Nucleus accumbens (tissue), 56 donors: ENCODE data around the gene ZNF584.
"Not testable (repeated sequence)": the region's sequence is repeated elsewhere in the genome, so short reads cannot be mapped to it uniquely, and the experiment has no call there.

Experiments
- DNase-seq, 56 donors: peaks; one replicate each; lab custom pipeline; 2025; lab: John Stamatoyannopoulos, UW

The ZNF584 gene

DNA sequence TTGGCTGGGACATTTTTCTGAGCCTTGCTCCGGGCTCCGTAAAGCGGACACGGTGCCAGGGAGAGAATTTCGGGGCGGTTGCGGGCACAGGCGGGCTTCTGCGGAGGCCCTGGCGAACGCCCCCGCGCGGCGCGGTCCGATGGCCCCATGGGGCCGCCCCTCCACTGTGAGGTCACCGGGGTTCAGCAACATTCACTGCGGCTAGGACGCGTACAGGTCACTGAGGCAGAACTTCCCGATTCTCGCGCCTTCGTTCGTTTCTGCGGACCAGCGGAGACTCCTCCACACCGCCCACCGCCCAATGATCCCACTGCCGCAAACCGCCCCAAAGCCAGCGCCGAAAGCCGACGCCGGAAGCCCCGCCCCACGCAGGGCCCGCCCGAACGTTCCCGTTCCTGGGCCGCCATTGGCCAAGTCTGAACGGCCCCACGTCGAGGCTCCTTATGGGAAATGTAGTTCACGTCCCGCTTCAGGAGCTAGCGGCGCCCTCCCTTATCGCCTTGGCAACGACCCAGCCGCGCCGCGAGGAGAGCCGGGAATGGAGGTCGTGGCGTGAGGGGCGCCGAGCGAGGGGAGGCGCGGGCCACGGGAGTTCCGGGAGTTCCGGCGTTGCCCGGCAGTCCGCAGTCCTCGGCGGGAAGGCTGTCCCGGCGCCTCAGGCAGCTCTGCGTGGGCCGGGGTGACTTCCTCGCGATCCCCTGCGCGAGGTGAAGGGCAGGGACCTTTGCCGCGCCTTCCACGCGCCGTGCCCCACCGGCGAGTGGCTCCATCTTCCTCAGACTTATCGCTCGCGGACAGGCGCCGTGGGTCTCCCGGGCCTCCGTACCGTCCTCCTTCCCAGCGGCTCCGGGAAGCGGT, at the start of gene ZNF584:
ZNF584 (plus strand) TSS at position 498 of the 858 bp plus-strand sequence. CDS start 499 bp downstream, outside the sequence.
- DNase-seq = peak; percentile 49 to 98 (median 93)

DNA sequence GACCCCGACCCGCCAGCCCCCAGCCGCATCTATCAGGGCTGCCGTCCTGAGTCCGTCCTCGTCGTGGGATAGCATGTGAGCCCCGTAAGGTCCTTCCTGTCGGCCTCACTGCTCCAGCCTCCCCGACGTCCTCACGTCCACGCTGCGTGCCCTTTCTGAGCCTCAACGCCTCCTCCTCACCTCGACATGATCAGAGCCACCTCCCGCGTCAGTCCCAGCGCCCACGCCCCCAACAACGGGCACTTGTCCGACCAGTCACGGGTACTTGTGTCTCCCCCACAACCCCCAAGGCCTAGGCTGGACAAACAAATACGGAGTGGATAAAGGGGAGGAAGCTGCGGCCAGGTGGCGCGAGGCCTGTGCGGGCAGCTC, 46.6 kb upstream of the ZNF584 start:
- peak in 18 of 56 donors; percentile 30 to 75 (median 60) for DNase-seq

DNA sequence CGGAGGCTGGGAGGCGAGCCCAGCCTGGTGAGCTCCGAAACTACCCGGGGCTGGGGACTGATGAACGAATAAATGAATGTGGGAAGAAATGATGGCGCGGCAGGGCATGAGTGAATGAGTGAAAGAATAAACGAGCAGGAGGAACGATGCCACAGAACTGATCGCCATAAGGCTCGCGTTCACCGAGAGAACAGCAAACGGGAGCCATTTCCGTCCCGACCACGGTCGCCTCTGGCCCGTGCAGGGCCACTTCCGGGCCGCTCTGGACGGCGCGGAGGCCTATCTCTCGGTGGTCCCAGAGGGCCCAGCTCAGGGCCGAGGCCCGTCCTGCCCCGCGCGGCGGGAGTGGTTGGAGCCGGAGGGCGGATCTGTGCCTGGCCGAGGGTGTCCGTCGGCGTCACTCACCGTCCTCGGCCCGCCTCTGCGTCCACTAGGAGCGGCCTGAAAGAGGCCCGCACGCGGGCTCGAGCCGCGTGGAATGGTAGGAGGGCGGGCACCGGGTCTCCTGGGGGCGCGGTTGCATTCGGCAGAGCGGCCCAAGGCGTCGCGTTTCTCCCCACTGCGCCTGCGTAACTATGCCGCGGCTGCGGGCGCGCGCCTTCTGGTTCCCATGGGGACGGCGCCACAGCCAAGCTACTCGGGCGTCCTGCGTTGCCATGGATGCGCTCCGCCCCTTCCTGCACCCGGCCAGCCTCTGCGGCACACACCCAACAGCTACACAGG, 46.0 kb upstream of the ZNF584 start, which contains the start of gene ZNF497:
ZNF497 (minus strand) TSS at position 480 of the 723 bp plus-strand sequence. CDS start 5,116 bp downstream, outside the sequence.
- peak; percentile 80 to 98 (median 96) for DNase-seq

DNA sequence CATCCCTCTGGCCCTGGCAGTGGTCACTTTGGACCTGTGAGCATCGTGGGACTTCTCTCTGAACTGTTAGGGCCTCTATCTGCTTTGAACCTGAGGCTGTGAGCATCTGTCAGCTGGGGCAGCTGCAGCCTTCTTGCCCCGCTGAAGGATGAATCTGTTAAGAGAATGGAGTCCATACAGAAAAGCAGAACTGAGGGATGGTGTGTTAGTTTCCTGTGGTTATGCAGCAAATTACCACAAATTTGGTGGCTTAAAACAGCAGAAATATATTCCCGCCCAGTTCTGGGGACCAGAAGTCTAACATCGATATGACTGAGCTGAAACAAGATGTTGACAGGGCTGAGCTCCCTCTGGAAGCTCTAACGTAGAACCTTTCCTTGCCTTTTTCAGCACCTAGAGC, 44.3 kb upstream of the ZNF584 start:
- DNase-seq = no peak

DNA sequence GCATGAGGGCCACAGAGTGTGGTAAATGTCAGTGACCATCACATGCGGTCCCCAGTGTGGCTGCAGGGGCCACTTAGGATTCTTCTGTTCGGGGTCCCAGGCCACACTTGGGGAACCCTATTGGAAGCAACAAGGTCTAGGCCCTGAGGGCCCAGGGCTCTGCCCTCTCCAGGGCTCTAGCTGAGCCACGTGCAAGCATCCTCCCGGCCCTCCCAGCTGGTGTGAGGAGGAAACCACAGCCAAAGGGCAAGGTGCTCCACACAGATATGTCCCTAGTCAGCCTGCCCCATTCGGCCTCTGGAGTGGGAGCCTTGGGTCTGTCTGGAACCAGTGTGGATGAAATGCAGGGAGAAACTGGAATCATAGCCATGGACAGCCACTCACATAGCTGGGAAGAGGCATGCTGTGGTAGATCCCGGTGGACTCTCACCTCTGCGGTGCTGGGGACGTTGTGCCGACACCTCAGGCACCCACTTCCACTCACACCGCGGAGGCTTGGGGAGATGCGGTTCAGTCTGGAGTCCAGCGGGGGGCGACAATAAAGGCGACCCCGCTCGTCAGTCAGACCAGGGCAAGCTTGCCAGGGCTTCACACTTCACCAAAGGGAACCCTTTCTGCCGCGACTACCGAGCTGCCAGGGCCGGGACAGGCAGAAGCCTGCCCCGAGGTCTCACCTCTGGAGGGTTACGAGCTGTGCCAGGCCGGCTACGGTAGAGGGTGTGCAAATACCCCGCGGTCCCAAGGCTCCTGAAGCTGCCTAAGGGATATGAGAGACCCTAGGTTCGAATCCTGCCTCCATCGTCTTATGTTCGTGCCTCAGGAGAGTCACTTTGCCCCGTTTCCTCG, 41.6 kb upstream of the ZNF584 start:
- DNase-seq = no peak

DNA sequence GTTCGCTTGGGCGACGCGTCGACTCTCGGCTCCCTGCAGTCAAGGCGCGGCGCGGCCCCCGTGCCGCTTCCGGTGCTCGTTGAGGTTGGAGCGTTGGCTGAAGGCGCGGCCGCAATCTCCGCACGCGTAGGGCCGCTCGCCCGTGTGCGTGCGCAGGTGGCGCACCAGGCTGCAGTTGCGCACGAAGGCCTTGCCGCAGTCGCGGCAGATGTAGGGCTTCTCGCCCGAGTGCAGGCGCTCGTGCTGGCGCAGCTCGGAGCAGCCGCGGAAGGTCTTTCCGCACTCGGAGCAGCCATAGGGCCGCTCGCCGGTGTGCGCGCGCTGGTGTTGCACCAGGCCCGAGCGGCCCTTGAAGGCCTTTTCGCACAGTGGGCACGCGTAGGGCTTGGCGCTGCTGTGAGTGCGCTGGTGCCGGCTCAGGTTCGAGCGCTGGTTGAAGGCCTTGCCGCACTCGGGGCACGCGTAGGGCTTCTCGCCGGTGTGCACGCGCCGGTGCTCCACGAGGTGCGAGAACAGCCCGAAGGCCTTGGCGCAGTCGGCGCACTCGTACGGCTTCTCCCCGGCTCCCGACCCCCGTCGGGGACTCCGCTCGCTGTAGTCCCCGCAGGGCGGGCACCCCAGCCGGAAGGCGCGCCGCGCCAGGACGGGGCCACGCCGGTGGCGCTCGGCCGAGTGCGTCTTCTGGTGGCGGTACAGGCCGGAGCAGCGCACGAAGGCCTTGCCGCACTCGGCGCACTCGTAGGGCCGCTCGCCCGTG, 40.6 kb upstream of the ZNF584 start:
- no peak for DNase-seq

DNA sequence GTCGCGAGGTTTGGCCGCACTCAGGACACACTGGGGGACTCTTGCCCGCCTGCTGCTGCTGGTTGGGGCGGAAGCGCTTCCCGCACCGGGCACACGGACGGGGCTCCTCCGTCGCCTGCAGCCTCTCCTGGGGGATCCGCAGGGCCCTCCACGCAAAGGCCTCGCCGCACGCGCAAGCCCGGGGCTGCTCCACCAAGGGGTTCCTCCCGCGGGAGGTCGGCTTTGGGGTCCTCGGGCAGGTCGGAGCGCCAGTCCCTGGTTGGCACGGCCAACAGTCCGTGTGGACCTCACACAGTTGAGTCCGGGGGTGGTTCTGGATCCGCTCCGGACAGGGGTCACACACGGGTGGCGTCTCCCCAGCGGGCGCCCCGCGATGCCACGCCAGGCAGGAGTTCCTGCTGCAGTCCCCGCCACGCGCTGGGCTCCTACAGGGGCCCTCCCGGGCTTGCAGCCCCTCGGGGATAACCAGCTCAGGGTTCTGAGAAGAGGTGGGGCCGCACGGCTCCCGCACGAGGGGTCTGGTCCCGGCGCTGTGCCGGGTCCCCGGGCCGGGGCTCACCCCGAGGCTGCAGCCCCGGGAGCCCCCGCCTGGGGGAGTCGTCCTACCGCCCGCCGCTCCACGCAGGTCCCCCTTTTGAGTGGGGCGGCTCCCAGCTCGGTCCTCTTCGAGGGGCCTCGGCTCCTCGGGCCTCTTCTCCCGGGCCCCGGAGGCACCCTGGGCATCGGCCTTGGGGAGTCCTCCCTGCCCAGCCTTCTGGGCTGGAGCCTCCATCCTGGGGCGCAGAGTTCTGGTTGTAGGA, 39.7 kb upstream of the ZNF584 start:
- no peak for DNase-seq

DNA sequence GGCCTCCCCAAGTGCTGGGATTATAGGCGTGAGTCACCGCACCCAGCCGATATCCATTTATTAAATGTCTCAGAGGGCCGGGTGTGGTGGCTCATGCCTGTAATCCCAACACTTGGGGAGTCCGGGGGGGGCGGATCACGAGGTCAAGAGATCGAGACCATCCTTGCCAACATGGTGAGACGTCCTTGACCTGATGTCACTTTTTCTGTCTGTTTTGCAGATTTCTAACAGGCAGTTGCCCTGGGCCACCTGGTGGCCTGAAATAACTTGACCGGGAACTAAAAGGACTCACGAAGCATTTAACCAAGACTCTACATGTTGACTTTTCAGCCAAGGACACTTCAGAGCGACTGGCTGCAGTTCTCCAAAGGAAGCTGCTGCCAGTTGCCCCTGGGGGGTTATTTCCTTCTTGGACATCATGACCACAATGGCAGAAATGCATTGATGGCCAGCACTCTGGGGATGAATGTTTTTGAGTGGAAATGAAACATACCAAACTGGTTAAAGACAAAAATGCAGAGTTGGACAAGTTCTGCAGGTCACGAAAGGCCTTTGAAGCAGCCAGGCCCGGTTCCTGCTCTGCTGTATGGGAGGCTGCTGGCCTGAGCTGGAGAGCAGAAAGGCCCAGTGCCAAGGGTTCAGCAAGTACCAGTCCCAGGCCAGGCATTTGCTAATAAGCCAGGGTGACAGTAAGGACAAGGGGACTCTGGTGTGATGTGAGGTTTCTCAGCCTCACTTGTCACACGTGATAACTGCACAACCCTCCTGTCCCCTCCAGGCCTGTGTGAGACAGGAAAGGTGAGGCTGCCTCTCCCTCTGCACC, 35.9 kb upstream of the ZNF584 start:
- peak in 2 of 56 donors; percentile 8 to 14 for DNase-seq

DNA sequence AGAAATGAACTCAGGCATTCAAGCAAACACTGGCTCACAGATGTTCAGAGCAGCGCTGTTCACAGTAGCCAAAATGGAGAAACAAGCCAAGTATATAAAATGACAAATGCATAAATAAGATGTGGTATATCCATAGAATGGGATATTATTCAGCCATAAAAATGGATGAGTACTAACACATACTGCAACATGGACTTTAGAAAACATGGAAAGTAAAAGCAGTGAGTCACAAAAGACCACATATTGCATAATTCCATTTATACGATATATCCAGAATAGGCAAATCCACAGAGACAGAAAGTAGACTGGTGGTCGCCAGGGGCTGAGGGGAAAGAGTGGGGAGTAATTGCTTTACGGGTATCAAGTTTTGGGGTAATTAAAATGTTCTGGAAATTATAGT, 34.2 kb upstream of the ZNF584 start:
- no peak for DNase-seq

DNA sequence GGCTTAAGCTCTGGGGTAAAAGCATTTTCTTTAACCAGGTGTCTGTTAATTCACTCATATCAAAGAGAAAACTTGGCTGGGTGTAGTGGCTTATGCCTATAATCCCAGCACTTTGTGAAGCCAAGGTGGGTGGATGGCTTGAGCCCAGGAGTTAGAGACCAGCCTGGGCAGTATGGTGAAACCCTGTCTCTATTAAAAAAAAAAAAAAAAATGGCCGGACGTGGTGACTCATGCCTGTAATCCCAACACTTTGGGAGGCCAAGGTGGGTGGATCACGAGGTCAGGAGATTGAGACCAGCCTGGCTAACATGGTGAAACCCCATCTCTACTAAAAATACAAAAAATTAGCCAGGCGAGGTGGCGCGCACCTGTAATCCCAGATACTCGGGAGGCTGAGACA, 31.7 kb upstream of the ZNF584 start:
- not testable (repeated sequence) for DNase-seq

DNA sequence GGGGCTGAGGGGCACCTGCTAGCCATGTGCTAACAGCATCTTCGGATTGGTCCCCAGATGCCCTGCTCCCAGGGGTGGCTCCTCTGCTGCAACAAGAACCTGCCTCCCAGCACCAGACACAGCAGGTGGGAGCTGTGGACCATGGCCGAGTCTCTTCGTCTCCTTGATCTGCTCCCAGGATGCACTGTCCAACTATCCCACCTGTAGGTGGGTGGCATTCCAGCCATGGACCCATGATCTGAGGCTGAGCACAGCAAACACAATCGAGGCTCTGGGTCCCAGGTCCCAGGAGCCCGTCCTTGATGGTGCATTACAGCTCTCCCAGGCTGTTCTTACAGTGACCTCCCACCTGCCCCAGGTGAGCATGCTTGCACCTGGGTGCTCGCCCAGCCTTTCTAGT, 29.2 kb upstream of the ZNF584 start:
- DNase-seq = no peak

DNA sequence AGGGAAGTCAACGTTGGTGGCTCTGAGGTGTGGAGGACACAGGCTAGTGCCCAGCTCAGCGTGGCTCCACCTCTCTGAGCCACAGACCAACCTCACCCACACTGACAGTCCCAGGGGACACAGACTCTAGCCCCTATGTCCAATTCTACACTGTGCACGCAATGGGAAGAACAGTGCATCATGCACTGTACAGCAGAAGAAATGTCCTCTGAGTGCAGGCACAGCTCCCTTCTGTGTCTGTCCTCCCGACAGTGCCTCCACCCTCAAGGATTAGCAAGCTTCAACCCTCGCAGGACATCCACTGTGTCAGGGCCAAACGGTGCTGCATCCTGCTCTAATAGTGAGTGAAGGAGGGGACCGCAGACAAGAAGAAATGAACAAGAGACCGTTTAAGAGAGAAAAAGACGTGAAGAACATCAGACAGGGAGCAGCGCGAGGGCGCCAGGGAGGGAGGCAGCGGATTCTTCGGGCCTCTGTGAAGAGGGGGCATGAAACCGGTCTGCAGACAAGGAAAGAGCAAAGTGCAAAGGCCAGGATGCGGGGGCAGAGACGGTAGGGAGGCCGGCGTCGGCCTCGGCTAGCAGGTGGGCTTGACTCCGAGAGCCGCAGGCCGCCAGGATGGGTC, 28.3 kb upstream of the ZNF584 start:
- peak in 2 of 56 donors; percentile 64 to 82 for DNase-seq

DNA sequence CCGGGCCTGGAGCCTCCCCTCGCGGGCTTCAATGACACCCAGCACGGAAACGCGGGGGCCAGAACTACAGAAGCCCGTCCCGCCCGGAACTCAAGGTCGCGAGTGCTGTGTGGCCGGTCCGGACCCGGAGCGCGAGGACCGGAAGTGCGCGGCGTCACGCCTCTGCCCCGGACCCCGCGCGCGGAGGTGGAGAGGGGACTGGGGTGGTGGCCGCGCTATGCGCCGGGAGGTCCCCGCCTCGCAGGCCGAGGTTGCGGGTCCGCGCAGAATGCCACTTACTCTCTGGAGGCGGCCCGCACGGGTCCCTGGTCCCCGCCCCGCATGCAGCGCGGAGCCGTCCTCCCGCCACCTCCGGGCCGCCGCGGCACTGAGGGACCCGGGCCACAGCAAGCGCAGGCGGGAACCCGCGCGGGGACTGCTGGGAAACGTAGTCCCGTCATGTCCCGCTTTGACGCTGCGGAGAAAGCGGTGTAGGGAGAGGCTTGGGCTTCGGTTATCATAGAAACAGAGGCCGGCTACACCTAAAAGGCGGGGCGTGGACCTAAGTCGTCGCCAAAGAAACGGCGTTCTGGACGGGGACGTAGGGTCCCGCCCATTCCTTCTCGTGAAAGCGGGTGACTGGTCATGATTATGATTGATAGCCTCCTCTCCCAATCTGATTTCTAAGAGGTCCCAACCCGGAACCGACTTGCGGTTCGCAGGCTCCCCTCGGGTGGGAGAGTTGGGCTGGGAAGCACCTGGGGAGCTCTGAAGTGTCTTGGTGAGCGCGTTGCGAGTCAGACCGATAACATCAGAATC, 27.6 kb upstream of the ZNF584 start, which contains the start of gene ZNF837:
ZNF837 (minus strand) TSS at position 369 of the 798 bp plus-strand sequence. CDS start 11,698 bp downstream, outside the sequence.
- DNase-seq = peak; percentile 86 to 99 (median 97)

DNA sequence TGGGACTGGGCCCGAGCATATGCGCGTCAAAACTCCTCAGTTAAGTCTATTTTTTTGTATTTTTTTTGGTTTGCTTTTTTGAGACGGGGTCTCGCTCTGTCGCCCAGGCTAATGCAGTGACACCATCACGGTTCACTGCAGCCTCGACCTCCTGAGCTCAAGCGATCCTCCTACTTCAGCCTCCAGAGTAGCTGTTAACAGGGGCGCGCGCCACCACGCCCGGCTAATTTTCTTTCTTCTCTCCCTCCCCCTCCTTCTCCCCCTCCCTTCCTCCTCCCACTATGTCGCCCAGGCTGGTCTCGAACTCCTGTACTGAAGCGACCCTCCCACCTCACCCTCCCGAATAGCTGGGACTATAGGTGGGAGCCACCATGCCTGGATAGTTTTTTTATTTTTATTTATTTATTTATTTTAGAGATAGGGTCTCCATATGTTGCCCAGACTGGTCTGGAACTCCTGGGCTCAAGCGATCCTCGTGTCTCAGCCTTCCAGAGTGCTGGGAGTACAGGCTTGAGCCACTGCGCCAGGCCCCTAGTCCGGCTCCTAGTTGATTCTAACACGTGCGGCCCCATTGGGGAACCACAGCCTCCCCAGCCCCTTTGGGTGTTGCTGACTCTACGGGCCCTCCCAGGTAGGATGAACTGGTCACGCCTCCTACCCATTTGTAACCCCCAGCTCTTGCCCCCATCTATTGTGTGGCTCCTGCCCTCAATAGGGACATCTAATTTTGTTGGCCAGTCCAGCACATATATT, 26.8 kb upstream of the ZNF584 start:
- DNase-seq = no peak

DNA sequence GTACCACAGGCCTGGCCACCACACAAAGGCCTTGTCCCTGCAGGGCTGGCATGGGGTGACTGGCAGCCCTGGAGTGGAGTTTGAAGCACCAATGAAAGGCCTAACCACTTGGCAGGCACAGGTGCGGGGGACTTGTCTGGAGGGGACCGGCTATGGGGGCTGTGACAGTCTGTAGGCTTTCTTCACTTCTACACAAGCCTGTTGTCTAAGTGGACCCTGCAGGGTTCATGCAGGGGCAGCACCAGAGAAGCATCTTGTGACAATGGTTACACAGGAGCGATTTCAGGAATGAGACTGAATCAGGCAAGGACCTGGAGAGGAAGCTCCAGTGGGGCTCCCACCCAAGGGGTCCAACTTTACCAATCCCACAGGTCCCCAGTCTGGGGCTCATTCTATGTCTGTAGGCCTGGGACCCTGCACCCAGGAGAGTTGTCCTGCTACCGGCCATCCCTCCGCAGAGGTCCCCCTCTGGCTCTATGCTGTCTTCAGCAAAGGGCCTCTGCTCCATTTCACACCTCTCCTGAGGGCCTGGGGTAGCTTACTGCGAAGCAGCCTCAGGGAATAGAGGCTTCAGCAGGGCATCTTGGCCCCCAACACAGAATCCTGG, 25.3 kb upstream of the ZNF584 start:
- no peak for DNase-seq
